Type B pancreatic cell (in vitro differentiated cells): ENCODE measurements around the gene FAM193A. TPM values are rescaled to one million over a fixed set of nuclear protein-coding genes. Genes with fewer than 3 reads are reported as not detected.
"Not testable (repeated sequence)": the region's sequence is repeated elsewhere in the genome, so short reads cannot be mapped to it uniquely, and the experiment has no call there.

ENCODE experiments used
- DNase-seq: peaks from one replicate; pipeline ENCODE4 v3.0.0; 2021; ENCODE audit warnings: mixed read lengths; ENCODE audit not compliant: unreplicated experiment; ENCODE audit errors: extremely low spot score
- H3K27ac Mint-ChIP-seq: 2 replicates; pipeline ENCODE4 v1.8.0; 2021; ENCODE audit warnings: mild to moderate bottlenecking, mixed read lengths
- H3K27me3 Mint-ChIP-seq: 2 replicates; pipeline ENCODE4 v1.8.0; 2021; ENCODE audit warnings: mixed read lengths
- H3K36me3 Mint-ChIP-seq: 2 replicates; pipeline ENCODE4 v1.8.0; 2021; ENCODE audit warnings: mixed read lengths
- H3K4me1 Mint-ChIP-seq: one replicate; pipeline ENCODE4 v1.8.0; 2021; ENCODE audit warnings: mixed read lengths; ENCODE audit not compliant: unreplicated experiment
- H3K4me3 Mint-ChIP-seq: 2 replicates; pipeline ENCODE4 v1.8.0; 2021; ENCODE audit warnings: mild to moderate bottlenecking, mixed read lengths
- H3K9me3 Mint-ChIP-seq: 2 replicates; pipeline ENCODE4 v1.8.0; 2021; ENCODE audit warnings: mixed read lengths
- total RNA-seq: library from RNA; stranded (reverse); gene quantifications from 2 replicates; pipeline ENCODE4 v1.2.1, GENCODE V29; 2021; ENCODE audit warnings: low replicate concordance
- TF ChIP-seq, protein P1 (sequence below): fragments of 200-600 bp; sonication (generic); conservative IDR thresholded peaks from 2 replicates; pipeline ENCODE4 v1.5.0; 2021; ENCODE audit warnings: antibody characterized with exemption, mild to moderate bottlenecking

FAM193A gene
- total RNA-seq, 1 donor from 2014 or later, result 37.1 TPM

DNA sequence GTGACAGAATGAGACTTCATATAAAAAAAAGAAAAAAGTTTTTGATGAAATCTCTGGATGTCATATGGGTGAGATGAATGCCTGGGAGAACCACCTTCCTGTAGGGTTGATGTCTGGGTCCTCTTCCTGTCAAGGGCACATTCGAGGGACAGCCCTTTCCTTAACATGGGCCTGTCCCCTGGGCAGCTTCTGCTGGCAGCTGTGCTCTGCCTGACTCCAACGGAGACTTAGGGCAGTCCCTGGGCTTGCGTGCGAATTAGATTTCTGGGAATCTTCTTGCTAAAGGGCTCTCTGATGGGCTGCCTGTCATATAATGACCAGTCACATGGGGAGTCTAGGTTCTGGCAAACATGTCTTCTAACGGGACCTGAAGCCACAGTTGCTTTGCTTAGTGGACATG, 179.0 kb downstream of the FAM193A start:
- Mint-ChIP-seq H3K4me3 (no peak overlapping the region), H3K27me3 (no peaks in the 10 kb centered on the region), H3K27ac (no peak overlapping the region), H3K36me3 (peaks cover 30% of the 10 kb centered on the region), H3K9me3 (no peaks in the 10 kb centered on the region), H3K4me1 (peaks cover 11% of the 10 kb centered on the region)
- DNase-seq, result no peak
- TF ChIP-seq, protein P1, sequence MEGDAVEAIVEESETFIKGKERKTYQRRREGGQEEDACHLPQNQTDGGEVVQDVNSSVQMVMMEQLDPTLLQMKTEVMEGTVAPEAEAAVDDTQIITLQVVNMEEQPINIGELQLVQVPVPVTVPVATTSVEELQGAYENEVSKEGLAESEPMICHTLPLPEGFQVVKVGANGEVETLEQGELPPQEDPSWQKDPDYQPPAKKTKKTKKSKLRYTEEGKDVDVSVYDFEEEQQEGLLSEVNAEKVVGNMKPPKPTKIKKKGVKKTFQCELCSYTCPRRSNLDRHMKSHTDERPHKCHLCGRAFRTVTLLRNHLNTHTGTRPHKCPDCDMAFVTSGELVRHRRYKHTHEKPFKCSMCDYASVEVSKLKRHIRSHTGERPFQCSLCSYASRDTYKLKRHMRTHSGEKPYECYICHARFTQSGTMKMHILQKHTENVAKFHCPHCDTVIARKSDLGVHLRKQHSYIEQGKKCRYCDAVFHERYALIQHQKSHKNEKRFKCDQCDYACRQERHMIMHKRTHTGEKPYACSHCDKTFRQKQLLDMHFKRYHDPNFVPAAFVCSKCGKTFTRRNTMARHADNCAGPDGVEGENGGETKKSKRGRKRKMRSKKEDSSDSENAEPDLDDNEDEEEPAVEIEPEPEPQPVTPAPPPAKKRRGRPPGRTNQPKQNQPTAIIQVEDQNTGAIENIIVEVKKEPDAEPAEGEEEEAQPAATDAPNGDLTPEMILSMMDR, result no peak

DNA sequence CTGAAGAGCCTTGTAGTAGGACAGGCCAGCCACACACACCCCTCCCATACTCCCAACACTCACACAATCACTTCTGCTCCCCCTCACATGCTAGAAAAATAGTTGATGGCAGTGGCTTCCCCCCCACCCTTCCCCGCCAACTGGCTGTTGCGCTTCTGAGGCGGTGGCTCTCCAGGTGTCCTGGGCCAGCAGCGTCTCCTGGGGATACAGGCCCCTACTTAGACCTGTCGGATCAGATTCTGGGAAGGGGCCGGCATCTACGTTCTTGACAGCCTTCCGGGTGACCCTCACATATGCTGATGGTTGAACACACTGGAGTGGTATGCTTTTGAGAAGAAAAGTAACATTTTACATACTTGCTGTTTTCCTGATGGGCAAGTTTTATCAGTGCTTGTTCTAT, 179.8 kb downstream of the FAM193A start:
- Mint-ChIP-seq H3K36me3 (peaks cover 34% of the 10 kb centered on the region), H3K9me3 (no peaks in the 10 kb centered on the region), H3K4me3 (no peak overlapping the region), H3K27me3 (no peaks in the 10 kb centered on the region), H3K27ac (no peak overlapping the region), H3K4me1 (peaks cover 11% of the 10 kb centered on the region)
- DNase-seq, result no peak
- TF ChIP-seq, protein P1, result no peak

DNA sequence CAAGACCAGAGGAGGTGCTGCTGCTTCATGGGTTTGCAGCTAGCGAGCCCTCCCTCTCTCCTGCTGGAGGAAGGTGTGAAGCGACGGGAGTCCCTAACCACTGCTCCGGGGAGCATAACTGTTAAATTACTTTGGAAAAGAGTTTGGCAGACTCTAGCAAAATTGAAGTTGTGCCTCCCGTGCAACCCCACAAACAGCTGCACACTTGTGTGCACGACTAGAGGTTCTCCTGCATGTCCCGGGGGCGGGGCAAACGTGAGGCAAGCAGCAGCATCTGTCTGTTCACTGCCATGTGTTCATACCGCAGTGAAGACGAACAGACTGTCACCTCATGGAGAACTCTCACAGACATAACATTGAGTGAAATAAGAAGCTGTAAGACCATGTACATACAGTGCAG, 185.1 kb downstream of the FAM193A start:
- no peaks in the 10 kb centered on the region for H3K27me3 Mint-ChIP-seq
- no peaks in the 10 kb centered on the region for H3K9me3 Mint-ChIP-seq
- H3K4me1 Mint-ChIP-seq, result no peaks in the 10 kb centered on the region
- H3K36me3 Mint-ChIP-seq, result peaks cover 18% of the 10 kb centered on the region
- no peak overlapping the region for H3K27ac Mint-ChIP-seq
- no peak for DNase-seq
- H3K4me3 Mint-ChIP-seq, result no peak overlapping the region
- TF ChIP-seq, protein P1, result no peak

DNA sequence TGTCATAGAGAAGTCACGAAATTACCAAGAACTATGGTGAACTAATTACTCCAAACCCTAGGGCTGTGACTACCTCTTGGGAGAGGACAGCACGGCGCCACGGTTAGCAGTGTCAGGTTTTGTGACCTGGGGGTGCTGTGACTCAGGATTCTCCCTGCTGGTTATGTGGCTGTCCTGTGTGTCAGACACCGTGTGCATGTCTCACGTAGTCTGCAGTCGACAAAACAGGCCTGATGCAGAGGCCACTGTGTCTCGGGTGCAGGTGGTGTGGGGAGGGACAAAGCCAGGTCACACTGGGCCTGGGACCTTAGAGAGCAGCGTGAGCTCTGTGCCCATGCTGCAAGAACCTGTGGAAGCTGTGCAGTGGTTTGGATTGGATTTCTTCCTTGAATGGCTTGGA, 185.6 kb downstream of the FAM193A start:
- H3K36me3 Mint-ChIP-seq, result peaks cover 18% of the 10 kb centered on the region
- H3K4me1 Mint-ChIP-seq, result no peaks in the 10 kb centered on the region
- H3K27ac Mint-ChIP-seq, result no peak overlapping the region
- no peak overlapping the region for H3K4me3 Mint-ChIP-seq
- TF ChIP-seq, protein P1, result no peak
- DNase-seq, result no peak
- H3K27me3 Mint-ChIP-seq, result no peaks in the 10 kb centered on the region
- no peaks in the 10 kb centered on the region for H3K9me3 Mint-ChIP-seq

DNA sequence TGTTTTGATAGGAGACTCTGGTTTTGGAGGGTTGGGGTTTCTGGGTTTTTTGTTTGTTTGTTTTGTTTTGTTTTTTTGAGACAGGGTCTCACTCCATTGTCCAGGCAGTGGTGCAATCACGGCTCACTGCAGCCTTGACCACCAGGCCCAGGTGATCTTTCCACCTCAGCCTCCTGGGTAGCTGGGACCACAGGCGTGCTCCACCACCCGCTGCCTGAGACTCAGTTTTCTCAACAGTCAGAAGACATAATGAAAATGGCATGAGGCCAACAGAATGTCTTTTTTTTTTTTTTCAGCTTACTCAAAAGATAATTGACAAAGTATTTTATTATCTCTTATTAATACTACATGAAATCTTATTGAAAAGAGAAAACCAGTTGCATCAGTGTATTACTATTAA, 187.3 kb downstream of the FAM193A start:
- Mint-ChIP-seq H3K27ac (no peak overlapping the region), H3K4me1 (no peaks in the 10 kb centered on the region), H3K36me3 (peaks cover 14% of the 10 kb centered on the region), H3K9me3 (no peaks in the 10 kb centered on the region), H3K27me3 (no peaks in the 10 kb centered on the region), H3K4me3 (no peak overlapping the region)
- DNase-seq, result no peak
- TF ChIP-seq, protein P1, result no peak

DNA sequence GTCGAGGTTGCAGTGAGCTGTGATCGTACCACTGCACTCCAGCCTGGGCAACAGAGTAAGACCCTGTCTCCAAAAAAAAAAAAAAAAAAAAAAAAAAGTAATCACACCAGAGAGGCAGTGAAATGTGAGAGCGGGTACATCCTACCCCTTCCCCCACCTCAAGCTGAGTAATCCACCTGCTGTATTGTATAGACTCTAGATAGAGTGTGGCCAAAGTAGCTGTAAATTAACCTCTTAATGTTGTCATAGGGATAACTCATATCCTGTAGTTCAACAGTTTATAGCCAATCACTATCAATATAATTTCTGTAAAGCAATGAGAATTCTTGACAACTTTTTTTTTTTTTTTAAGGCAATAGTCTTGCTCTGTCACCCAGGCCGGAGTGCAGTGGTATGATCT, 188.9 kb downstream of the FAM193A start:
- DNase-seq, result no peak
- TF ChIP-seq, protein P1, result no peak
- Mint-ChIP-seq H3K9me3 (no peaks in the 10 kb centered on the region), H3K4me1 (no peaks in the 10 kb centered on the region), H3K27ac (no peak overlapping the region), H3K36me3 (peaks cover 14% of the 10 kb centered on the region), H3K27me3 (no peaks in the 10 kb centered on the region), H3K4me3 (no peak overlapping the region)

DNA sequence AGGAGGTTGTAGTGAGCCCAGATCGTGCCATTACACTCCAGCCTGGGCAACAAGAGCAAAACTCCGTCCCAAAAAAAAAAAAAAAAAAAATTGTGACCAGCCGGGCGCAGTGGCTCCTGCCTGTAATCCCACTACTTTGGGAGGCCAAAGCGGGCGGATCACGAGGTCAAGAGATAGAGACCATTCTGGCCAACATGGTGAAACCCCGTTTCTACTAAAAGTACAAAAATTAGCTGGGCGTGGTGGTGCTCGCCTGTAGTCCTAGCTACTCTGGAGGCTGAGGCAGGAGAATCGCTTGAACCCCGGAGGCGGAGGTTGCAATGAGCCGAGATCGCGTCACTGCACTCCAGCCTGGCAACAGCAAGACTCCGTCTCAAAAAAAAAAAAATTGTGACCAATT, 190.4 kb downstream of the FAM193A start:
- DNase-seq, H3K4me1 Mint-ChIP-seq, H3K36me3 Mint-ChIP-seq, H3K9me3 Mint-ChIP-seq, H3K4me3 Mint-ChIP-seq, H3K27me3 Mint-ChIP-seq, H3K27ac Mint-ChIP-seq: not testable (repeated sequence)
